Thyroid gland (tissue), 4 donors: ENCODE results near the gene NTN1. TPM values are rescaled to one million over a fixed set of nuclear protein-coding genes. Genes with fewer than 3 reads are reported as not detected.

ENCODE experiments used
- DNase-seq, 2 donors: peaks; one replicate each; pipeline ENCODE4 v3.0.0-alpha.2; 2019
- H3K27ac ChIP-seq, 3 donors: fragments of 200-600 bp; sonication (generic); 1 replicate in 2 of 3; 2 replicates in 1 of 3; pipeline ENCODE4 v1.5.1; 2016 to 2019; ENCODE audit warnings: mild to moderate bottlenecking in 1 of 3, moderate library complexity in 1 of 3
- H3K27me3 ChIP-seq: fragments of 200-600 bp; sonication (generic); one replicate; pipeline ENCODE4 v1.5.1; 2019
- H3K36me3 ChIP-seq, 2 donors: fragments of 200-600 bp; sonication (generic); one replicate each; pipeline ENCODE4 v1.5.1; 2016 to 2019
- H3K4me1 ChIP-seq, 2 donors: fragments of 200-600 bp; sonication (generic); one replicate each; pipeline ENCODE4 v1.5.1; 2017 to 2019
- H3K4me3 ChIP-seq, 3 donors: fragments of 200-600 bp; sonication (generic); replicated peaks in 1 of 3; 1 replicate in 2 of 3; 2 replicates in 1 of 3; pipeline ENCODE4 v1.5.1; 2016; ENCODE audit warnings: mild to moderate bottlenecking in 1 of 3
- H3K9me3 ChIP-seq: fragments of 200-600 bp; sonication (generic); one replicate; pipeline ENCODE4 v1.5.1; 2017
- CTCF ChIP-seq, 6 experiments: fragments of 200-600 bp in 3 of 6; fragments of 450-650 bp in 3 of 6; sonication (generic) in 3 of 6; IDR thresholded peaks; one replicate each; pipeline ENCODE4 v1.5.1; 2016 to 2019; ENCODE audit warnings: antibody characterized with exemption in 6 of 6, mild to moderate bottlenecking in 2 of 6, inconsistent platforms in 1 of 6, moderate library complexity in 1 of 6
- POLR2A ChIP-seq, 2 donors: fragments of 450-650 bp; IDR thresholded peaks; one replicate each; pipeline ENCODE4 v1.6.1; 2017; ENCODE audit warnings: antibody characterized with exemption in 2 of 2, mild to moderate bottlenecking in 2 of 2, moderate library complexity in 1 of 2
- WGBS, 2 donors: methylation state at CpG; one replicate each; pipeline ENCODE4 v1.1.5; 2017; 5-methylcytosine and 5-hydroxymethylcytosine counted together
- intact Hi-C: fragments of 100-400 bp; cut with DNase I; formaldehyde crosslinking; loops from one replicate; pipeline ENCODE4 v1.15.1; 2023
- total RNA-seq, 4 donors: library from RNA; depleted of rRNA; stranded (reverse); fragments of >200 nt; gene quantifications; one replicate each; pipeline ENCODE4 v1.2.3, GENCODE V29; 2016

The NTN1 gene
- total RNA-seq, 4 donors from 2014 or later = 4.1 to 9.2 (median 7.1) TPM

- 91 to 93% methylated on average over 4 of the region's 4 CpGs for WGBS, 2 donors
Measured at GRCh38 chr17:9055281-9055680, 34.0 kb downstream of the NTN1 start.

GRCh38 chr17:9056566-9056965 lies 35.3 kb downstream of the NTN1 start:
- TF ChIP-seq POLR2A (IDR thresholded peaks at IDR 0.05) (no peak), CTCF (IDR thresholded peaks at IDR 0.05) (no peak)
- Histone ChIP-seq H3K4me3 (no peak overlapping the region), H3K36me3 (no peaks in the 10 kb centered on the region), H3K9me3 (no peaks in the 10 kb centered on the region), H3K27me3 (no peaks in the 10 kb centered on the region), H3K27ac (no peak overlapping the region), H3K4me1 (no peaks in the 10 kb centered on the region)
- 71 to 77% methylated on average over 10 to 12 of the region's 12 CpGs for WGBS, 2 donors
- intact Hi-C loops = no loop called here
- no peak for DNase-seq

More at GRCh38 chr17:9055281-9055680, 34.0 kb downstream of the NTN1 start:
- Histone ChIP-seq H3K9me3 (no peaks in the 10 kb centered on the region), H3K27me3 (no peaks in the 10 kb centered on the region), H3K36me3 (no peaks in the 10 kb centered on the region), H3K4me1 (no peaks in the 10 kb centered on the region), H3K4me3 (no peak overlapping the region), H3K27ac (no peak overlapping the region)
- TF ChIP-seq POLR2A (IDR thresholded peaks at IDR 0.05) (no peak), CTCF (IDR thresholded peaks at IDR 0.05) (no peak)
- no peak for DNase-seq
- intact Hi-C loops = no loop called here

GRCh38 chr17:9057310-9057709 lies 36.0 kb downstream of the NTN1 start:
- no peak overlapping the region for H3K27ac ChIP-seq
- no peaks in the 10 kb centered on the region for H3K27me3 ChIP-seq
- no peaks in the 10 kb centered on the region for H3K9me3 ChIP-seq
- no peak for DNase-seq
- TF ChIP-seq CTCF (IDR thresholded peaks at IDR 0.05) = no peak
- no peak for TF ChIP-seq POLR2A (IDR thresholded peaks at IDR 0.05)
- WGBS, 2 donors = 43% methylated on average over 7 of the region's 7 CpGs
- no peak overlapping the region for H3K4me3 ChIP-seq
- intact Hi-C loops = no loop called here
- no peaks in the 10 kb centered on the region for H3K36me3 ChIP-seq
- H3K4me1 ChIP-seq = no peaks in the 10 kb centered on the region

DNA sequence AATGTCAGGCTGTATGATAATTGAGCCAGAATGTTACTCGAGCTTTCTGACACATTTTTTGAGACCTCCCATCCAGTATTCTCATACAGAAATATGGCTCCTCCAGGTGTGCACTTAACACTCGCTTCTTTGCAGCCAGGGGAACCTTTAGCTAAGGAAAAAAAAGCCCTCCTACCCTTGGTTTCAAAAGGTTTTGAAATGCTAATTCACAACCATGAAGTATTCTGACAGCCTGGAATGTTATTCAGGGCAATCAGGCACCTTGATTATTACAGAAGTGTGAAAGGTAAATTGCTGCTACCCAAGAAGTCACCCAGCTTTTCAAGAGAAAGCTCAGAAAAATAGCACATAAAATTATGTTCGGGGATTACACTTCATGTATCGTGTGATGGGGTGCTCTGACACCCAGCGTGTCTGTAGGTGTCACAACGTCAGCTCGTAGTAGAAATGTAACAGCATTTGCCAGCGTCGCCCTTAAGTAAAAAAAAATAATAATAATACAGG lies 41.1 kb downstream of the NTN1 start:
- H3K36me3 ChIP-seq = no peaks in the 10 kb centered on the region

More for the DNA sequence above, 41.1 kb downstream of the NTN1 start:
- no peaks in the 10 kb centered on the region for H3K4me1 ChIP-seq
- DNase-seq = no peak
- no peak overlapping the region for H3K4me3 ChIP-seq
- WGBS, 2 donors = 81 to 84% methylated on average over 9 of the region's 9 CpGs
- intact Hi-C loops = no loop called here
- no peaks in the 10 kb centered on the region for H3K27me3 ChIP-seq
- TF ChIP-seq CTCF (IDR thresholded peaks at IDR 0.05) = no peak
- H3K27ac ChIP-seq = no peak overlapping the region
- no peaks in the 10 kb centered on the region for H3K9me3 ChIP-seq
